CD4-positive, alpha-beta T cell treated with Interleukin-1 beta for 1 hour (primary cell): ENCODE measurements around the gene PTPRD.

Source experiments
- DNase-seq, 2 donors: peaks; one replicate each; pipeline ENCODE4 v3.0.0-alpha.2; 2020 to 2022

PTPRD gene

GRCh38 chr9:10612641-10613398 is at the start of gene PTPRD:
PTPRD (minus strand) TSS chr9:10613002.
- DNase-seq: no peak

GRCh38 chr9:10661994-10662393 is 49.2 kb upstream of the PTPRD start:
- DNase-seq: no peak

GRCh38 chr9:10661376-10661775 is 48.6 kb upstream of the PTPRD start:
- DNase-seq: no peak

- no peak for DNase-seq
Observed at GRCh38 chr9:10651012-10651411, 38.2 kb upstream of the PTPRD start.

- DNase-seq: no peak
Observed at GRCh38 chr9:10649076-10649475, 36.3 kb upstream of the PTPRD start.

DNA sequence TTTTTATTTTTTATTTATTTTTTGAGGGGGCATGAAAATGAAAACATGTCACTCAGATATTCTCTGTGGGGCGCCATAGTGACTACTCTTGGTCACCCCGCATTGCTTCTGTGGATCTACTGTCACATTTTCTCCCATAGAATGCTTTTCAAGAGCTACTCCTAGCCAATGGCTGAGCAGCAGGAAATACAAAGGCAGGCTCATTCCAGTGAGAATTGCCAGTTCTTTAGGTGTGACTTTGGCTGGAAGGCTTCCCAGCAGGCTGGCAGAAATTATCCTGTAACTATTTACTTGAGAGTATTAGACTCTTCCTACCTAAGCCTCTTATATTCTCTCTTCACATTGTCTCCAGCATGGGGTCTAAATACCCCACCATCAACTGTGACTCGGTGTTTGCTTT is 21.0 kb upstream of the PTPRD start:
- no peak for DNase-seq

DNA sequence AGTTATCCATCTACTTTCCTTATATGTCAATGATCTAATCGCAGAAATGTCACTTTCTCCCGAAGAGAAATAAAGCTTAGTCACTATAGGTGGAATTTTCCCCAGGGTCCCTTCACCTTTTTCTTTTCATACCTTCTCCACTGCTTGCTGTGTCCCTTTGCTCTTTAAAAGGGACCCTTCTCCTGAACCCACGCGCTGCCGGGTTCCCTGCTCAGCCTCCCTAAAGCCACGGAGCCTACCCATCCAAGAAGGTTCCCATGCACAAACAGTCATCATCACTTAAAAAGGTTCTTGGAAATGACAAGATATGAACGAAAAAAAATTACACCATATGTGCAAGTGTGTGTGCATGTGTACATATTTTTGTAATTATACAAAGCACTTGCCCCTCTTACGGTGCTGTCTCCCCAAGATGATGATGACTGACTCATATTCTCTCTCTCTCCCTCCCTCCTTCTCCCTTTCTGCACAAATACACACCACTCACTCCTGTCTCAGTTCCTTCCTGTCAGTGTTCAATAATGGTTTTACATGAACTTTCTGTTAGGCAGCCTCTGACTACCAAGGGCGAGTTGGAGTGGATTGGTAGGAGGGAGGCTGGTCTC is 1.5 kb upstream of the PTPRD start:
- no peak for DNase-seq

GRCh38 chr9:10613419-10613818 is 617 bp upstream of the PTPRD start:
- no peak for DNase-seq

- no peak for DNase-seq
Observed at GRCh38 chr9:10605388-10605787, 7.4 kb downstream of the PTPRD start.

DNA sequence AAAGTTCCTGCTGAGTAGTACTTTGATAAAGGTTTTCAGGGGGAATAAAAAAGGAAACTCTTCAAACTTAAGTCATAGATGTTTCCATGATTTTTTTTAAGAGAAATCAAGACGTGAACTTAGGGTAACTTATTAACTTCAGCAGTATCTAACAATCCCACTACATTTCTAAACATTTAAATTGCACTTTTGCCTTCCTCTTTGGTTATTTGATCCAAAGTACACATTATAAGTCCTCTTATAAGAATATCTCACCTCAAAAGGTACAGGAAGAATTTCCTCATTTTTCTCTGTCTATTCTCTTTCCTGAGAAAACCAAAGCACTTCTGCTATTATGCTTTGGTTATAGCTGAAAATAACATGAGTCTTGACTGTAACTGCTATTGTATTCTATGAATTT is 7.9 kb downstream of the PTPRD start:
- DNase-seq: no peak

- DNase-seq: no peak
Observed at GRCh38 chr9:10597801-10598200, 15.0 kb downstream of the PTPRD start.

GRCh38 chr9:10594482-10594881 is 18.3 kb downstream of the PTPRD start:
- DNase-seq: no peak

- DNase-seq: no peak
Observed at GRCh38 chr9:10586407-10586806, 26.4 kb downstream of the PTPRD start.

GRCh38 chr9:10571699-10572098 is 41.1 kb downstream of the PTPRD start:
- no peak for DNase-seq

DNA sequence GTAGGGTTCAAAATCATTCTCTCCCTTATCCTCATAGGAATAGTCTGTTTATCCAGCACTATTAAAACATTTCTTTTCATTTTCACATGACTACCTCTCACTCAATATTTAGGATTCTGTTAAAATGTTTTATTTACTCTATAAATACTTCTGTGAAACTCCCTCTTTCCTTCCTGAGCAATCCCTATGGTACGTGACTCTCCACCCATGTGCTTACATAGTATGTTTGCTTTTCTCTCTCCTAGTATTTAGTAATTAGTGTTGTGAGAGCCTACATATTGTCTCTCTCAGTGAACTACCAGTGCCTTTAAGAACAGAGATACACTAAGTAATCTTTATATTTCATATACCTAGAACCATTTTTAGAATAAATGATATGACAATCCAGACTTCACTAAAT is 46.0 kb downstream of the PTPRD start:
- DNase-seq: no peak

GRCh38 chr9:10562581-10563343 is 50.0 kb downstream of the PTPRD start:
- no peak for DNase-seq

DNA sequence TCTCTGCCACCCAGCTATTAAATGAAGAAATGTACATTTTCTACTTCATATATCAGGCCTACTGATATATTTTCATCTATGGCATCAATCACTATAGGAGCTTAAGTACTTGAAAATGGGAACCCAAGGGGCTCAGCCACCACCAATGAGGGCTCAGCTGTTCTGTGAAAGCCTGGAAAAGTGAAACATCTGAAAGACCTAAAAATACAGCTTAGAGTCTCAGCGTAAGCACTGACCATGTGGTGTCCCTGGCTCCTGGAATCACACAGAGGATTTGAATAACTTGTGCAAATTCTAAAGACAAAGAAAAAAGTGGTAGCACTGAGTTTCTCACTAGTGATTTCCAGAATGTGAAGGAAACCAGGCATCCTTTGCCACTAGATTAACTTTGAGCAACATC is 64.5 kb downstream of the PTPRD start:
- no peak for DNase-seq

DNA sequence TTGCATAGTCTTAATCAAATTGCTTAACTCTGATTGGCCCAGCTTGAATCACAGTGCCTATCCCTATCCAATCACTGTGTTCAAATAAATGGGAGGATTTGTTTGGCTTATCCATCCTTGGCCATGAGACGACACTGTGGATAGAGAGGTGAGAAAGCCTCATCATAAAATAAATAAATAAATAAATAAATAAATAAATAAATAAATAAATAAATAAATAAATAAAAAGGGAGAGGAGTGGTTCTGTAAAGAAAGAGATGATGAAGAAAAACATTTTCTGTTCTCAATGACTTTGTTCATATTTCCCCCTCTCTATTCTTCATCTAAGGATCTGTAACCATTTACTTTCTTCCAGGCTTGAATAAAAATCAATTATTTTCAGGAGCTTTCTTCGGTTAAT is 74.7 kb downstream of the PTPRD start:
- DNase-seq: no peak

- no peak for DNase-seq
Observed at GRCh38 chr9:10534850-10535249, 78.0 kb downstream of the PTPRD start.

DNA sequence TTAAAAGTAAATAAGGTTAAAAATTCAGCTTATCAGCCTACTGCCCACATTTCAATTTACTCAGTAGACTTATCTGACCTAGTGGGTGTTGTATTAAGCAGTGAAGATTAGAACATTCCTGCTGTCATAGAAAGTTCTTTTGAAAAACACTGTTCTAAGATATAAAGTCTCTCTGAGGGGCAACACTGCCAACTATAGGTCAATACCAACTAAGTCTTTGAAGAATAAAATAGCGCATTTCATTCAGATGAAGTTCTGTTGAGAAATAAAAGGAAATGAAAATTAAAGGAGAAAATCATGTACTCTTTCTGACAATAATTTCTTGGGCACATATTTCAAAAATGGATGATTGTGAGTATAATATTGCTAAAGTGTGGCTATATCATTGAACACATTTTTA is 86.8 kb downstream of the PTPRD start:
- DNase-seq: no peak

DNA sequence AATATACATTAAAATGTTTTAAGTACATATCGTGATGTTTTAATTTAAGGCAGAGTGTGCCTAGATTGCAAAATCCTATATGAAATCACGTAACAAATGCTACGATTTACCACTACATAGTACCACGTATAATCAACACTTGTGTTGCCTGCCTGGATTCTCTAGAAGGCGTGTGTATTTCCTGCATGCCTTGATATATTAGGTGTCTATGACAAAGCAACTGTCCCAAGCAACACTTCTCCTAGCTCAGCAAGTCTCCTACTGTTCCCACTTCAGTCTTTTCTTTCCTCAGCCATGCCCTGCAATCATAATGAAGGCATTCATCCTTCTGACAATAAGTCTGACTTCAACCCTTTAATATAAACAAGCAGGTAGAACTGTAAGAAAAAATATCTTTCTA is 89.6 kb downstream of the PTPRD start:
- DNase-seq: no peak

- no peak for DNase-seq
Observed at GRCh38 chr9:10512144-10512543, 100.7 kb downstream of the PTPRD start.

GRCh38 chr9:10488937-10489336 is 123.9 kb downstream of the PTPRD start:
- no peak for DNase-seq

- no peak for DNase-seq
Observed at GRCh38 chr9:10479172-10479571, 133.6 kb downstream of the PTPRD start.
